B cell (primary cell): ENCODE measurements around the gene PRDM10. TPM values are rescaled to one million over a fixed set of nuclear protein-coding genes. Genes with fewer than 3 reads are reported as not detected.
"Not testable (repeated sequence)": the region's sequence is repeated elsewhere in the genome, so short reads cannot be mapped to it uniquely, and the experiment has no call there.

Experiments used
- ATAC-seq: fragments of 200-7000 bp; cut with Tn5 transposase; one replicate; pipeline ENCODE4 v1.10.0; 2021; ENCODE audit warnings: low read depth, mild to moderate bottlenecking, moderate number of reproducible peaks, moderate library complexity
- CTCF ChIA-PET: fragments of 350-600 bp; sonication (Branson Sonifier 250); formaldehyde crosslinking; loops from one replicate; lab custom pipeline; 2021; ENCODE audit warnings: antibody characterized with exemption, inconsistent platforms; lab: Charles Lee
- POLR2A ChIA-PET: fragments of 350-600 bp; sonication (Branson Sonifier 250); formaldehyde crosslinking; loops from one replicate; lab custom pipeline; 2021; ENCODE audit warnings: antibody characterized with exemption; lab: Charles Lee
- DNase-seq: peaks from one replicate; pipeline ENCODE4 v3.0.0; 2013
- H2AFZ ChIP-seq: 2 replicates; pipeline ENCODE4 v1.6.1; 2012; ENCODE audit warnings: mild to moderate bottlenecking, low read depth, low read length; ENCODE audit not compliant: insufficient read depth, poor library complexity, severe bottlenecking
- H3K27ac ChIP-seq, 2 donors: 1 replicate in 1 of 2; 2 replicates in 1 of 2; pipeline ENCODE4 v1.5.1; 2012 to 2013; ENCODE audit warnings: low read length in 2 of 2, mild to moderate bottlenecking in 2 of 2, moderate library complexity in 1 of 2
- H3K27me3 ChIP-seq, 4 experiments: fragments of 200-600 bp in 1 of 4; sonication (generic) in 1 of 4; replicated peaks in 1 of 4; 1 replicate in 2 of 4; 2 replicates in 2 of 4; pipeline versions ENCODE4 v1.6.1 to v1.7.0; 2013 to 2016; ENCODE audit warnings: low read length in 3 of 4, mild to moderate bottlenecking in 2 of 4, mixed read lengths in 1 of 4, moderate library complexity in 1 of 4; ENCODE audit not compliant: insufficient read depth in 4 of 4, control insufficient read depth in 3 of 4; ENCODE audit errors: control extremely low read depth in 1 of 4
- H3K36me3 ChIP-seq, 2 experiments: replicated peaks in 1 of 2; 1 replicate in 1 of 2; 2 replicates in 1 of 2; pipeline versions ENCODE4 v1.6.1 to v1.7.1; 2013; ENCODE audit warnings: low read length in 1 of 2; ENCODE audit not compliant: insufficient read depth in 2 of 2, control insufficient read depth in 1 of 2; ENCODE audit errors: control extremely low read depth in 1 of 2, extremely low read depth in 1 of 2
- H3K4me1 ChIP-seq, 2 donors: fragments of 200-600 bp in 1 of 2; sonication (generic) in 1 of 2; 1 replicate in 1 of 2; 2 replicates in 1 of 2; pipeline versions ENCODE4 v1.5.1 to v1.6.1; 2013 to 2017; ENCODE audit warnings: low read length in 2 of 2; ENCODE audit not compliant: control insufficient read depth in 2 of 2, insufficient read depth in 2 of 2
- H3K4me2 ChIP-seq: replicated peaks from 2 replicates; pipeline ENCODE3; 2012; ENCODE audit warnings: mild to moderate bottlenecking, low read depth, low read length; ENCODE audit not compliant: poor library complexity, severe bottlenecking
- H3K4me3 ChIP-seq, 5 experiments: fragments of 200-600 bp in 1 of 5; sonication (generic) in 1 of 5; 1 replicate in 3 of 5; 2 replicates in 2 of 5; pipeline versions ENCODE4 v1.5.1 to v1.7.0; 2011 to 2016; ENCODE audit warnings: low read length in 4 of 5, mild to moderate bottlenecking in 4 of 5, low read depth in 2 of 5, control low read depth in 1 of 5, moderate library complexity in 1 of 5; ENCODE audit not compliant: insufficient read depth in 1 of 5; ENCODE audit errors: control extremely low read depth in 1 of 5, extremely low read depth in 1 of 5
- H3K79me2 ChIP-seq: fragments of 200-600 bp; sonication (generic); one replicate; pipeline ENCODE4 v1.6.0; 2016; ENCODE audit warnings: low read length; ENCODE audit not compliant: control insufficient read depth, insufficient read depth
- H3K9ac ChIP-seq: fragments of 200-600 bp; sonication (generic); 2 replicates; pipeline ENCODE4 v1.6.1; 2017; ENCODE audit warnings: mild to moderate bottlenecking, low read length, moderate library complexity
- H3K9me3 ChIP-seq, 3 donors: one replicate each; pipeline versions ENCODE4 v1.6.1 to v1.7.1; 2013; ENCODE audit warnings: low read length in 2 of 3; ENCODE audit not compliant: control insufficient read depth in 2 of 3, insufficient read depth in 1 of 3; ENCODE audit errors: control extremely low read depth in 1 of 3
- H4K20me1 ChIP-seq: 2 replicates; pipeline ENCODE4 v1.6.0; 2012; ENCODE audit warnings: mild to moderate bottlenecking, low read length; ENCODE audit not compliant: insufficient read depth, control insufficient read depth, poor library complexity, severe bottlenecking
- H3K27ac Mint-ChIP-seq: one replicate; pipeline ENCODE4 v1.8.0; 2021; ENCODE audit warnings: mixed read lengths
- H3K27me3 Mint-ChIP-seq: one replicate; pipeline ENCODE4 v1.8.0; 2021; ENCODE audit warnings: mixed read lengths
- H3K4me1 Mint-ChIP-seq: one replicate; pipeline ENCODE4 v1.8.0; 2021; ENCODE audit warnings: mixed read lengths
- H3K4me3 Mint-ChIP-seq: one replicate; pipeline ENCODE4 v1.8.0; 2021; ENCODE audit warnings: mixed read lengths
- H3K9me3 Mint-ChIP-seq: one replicate; pipeline ENCODE4 v1.8.0; 2022; ENCODE audit warnings: mixed read lengths; ENCODE audit not compliant: insufficient read depth
- CTCF ChIP-seq: fragments of 200-600 bp; IDR thresholded peaks from one replicate; pipeline ENCODE4 v1.8.0; 2022; ENCODE audit warnings: antibody characterized with exemption, mild to moderate bottlenecking
- EZH2 ChIP-seq: IDR thresholded peaks from 2 replicates; pipeline ENCODE4 v1.6.1; 2012; ENCODE audit warnings: borderline replicate concordance, low read depth, mild to moderate bottlenecking, moderate library complexity, low read length; ENCODE audit not compliant: insufficient read depth, poor library complexity, severe bottlenecking
- WGBS: methylation state at CpG from one replicate; pipeline ENCODE4 v1.1.5; 2013; ENCODE audit warnings: missing lambda C conversion rate; ENCODE audit not compliant: insufficient coverage; 5-methylcytosine and 5-hydroxymethylcytosine counted together
- intact Hi-C: fragments of 100-400 bp; cut with micrococcal nuclease; formaldehyde crosslinking; loops from one replicate; pipeline ENCODE4 v1.10.0; 2022
- polyA plus RNA-seq: library from polyadenylated mRNA; depleted of rRNA; stranded (reverse); fragments of >200 nt; gene quantifications from 2 replicates; pipeline ENCODE4 v1.2.3, GENCODE V29; 2012
- total RNA-seq, 2 donors: library from RNA; stranded (reverse); fragments of 120-200 nt in 1 of 2; gene quantifications; 1 replicate in 1 of 2; 2 replicates in 1 of 2; pipeline versions ENCODE4 v1.2.3 to v1.2.4, GENCODE V29; 2013 to 2022

The PRDM10 gene
- total and polyA plus RNA-seq, 2 donors (not counting 1 experiment from before 2014, with no cell fraction given): 4.5 to 17.5 TPM

GRCh38 chr11:129955282-129955681, 47.4 kb downstream of the PRDM10 start:
- H3K27me3 ChIP-seq: no peaks in the 10 kb centered on the region
- ATAC-seq: no peak
- H3K9me3 ChIP-seq: no peaks in the 10 kb centered on the region
- H3K4me2 ChIP-seq: no peak overlapping the region
- no peak for DNase-seq
- H3K4me3 ChIP-seq: no peak overlapping the region
- intact Hi-C loops: no loop called here
- no peak overlapping the region for H3K27ac ChIP-seq
- peaks cover 7 to 11% of the 10 kb centered on the region in 2 experiments for H3K36me3 ChIP-seq
- H3K27me3 Mint-ChIP-seq: no peaks in the 10 kb centered on the region
- CTCF ChIA-PET: interaction anchor here (0.9 to 1.2 kb wide), 3 partner anchors 30 to 34 kb away, joined by 3 to 4 read pairs (median 3); no protein-coding TSS in a partner anchor
- no peaks in the 10 kb centered on the region for H3K9me3 Mint-ChIP-seq
- no peak for TF ChIP-seq CTCF
- no peak for TF ChIP-seq EZH2
- H2AFZ ChIP-seq: no peak overlapping the region
- no peak overlapping the region for H3K4me3 Mint-ChIP-seq
- no peak overlapping the region for H3K9ac ChIP-seq
- WGBS: 90% methylated on average over 3 of the region's 4 CpGs
- no peak overlapping the region for H3K27ac Mint-ChIP-seq
- H4K20me1 ChIP-seq: no peaks in the 10 kb centered on the region
- no peaks in the 10 kb centered on the region for H3K4me1 ChIP-seq
- no peaks in the 10 kb centered on the region for H3K79me2 ChIP-seq
- POLR2A ChIA-PET: no interaction called here
- H3K4me1 Mint-ChIP-seq: peaks cover 9% of the 10 kb centered on the region

GRCh38 chr11:129954703-129955102, 47.9 kb downstream of the PRDM10 start:
- H3K4me3 Mint-ChIP-seq, H3K9me3 Mint-ChIP-seq, H3K9me3 ChIP-seq, H3K27me3 Mint-ChIP-seq, H3K9ac ChIP-seq, H3K4me1 ChIP-seq, H3K4me2 ChIP-seq, DNase-seq, H3K27ac Mint-ChIP-seq, H3K79me2 ChIP-seq, H3K4me1 Mint-ChIP-seq, H3K4me3 ChIP-seq, H3K27ac ChIP-seq, intact Hi-C loops, H3K27me3 ChIP-seq, POLR2A ChIA-PET, ATAC-seq, H2AFZ ChIP-seq, H4K20me1 ChIP-seq: not testable (repeated sequence)
- CTCF ChIA-PET: interaction anchor here (1.1 to 1.2 kb wide), 2 partner anchors 29 to 33 kb away, joined by 3 read pairs; no protein-coding TSS in a partner anchor
- H3K36me3 ChIP-seq: peaks cover 7 to 11% of the 10 kb centered on the region in 2 experiments
- no CpG with 5 or more reads among the region's 1 CpG for WGBS
